Measurements from ENCODE around the gene MAP3K9. TPM values are rescaled to one million over a fixed set of nuclear protein-coding genes. Genes with fewer than 3 reads are reported as not detected.

The MAP3K9 gene
- total and polyA plus RNA-seq, 10 of the 15 experiments (the other 5 are each of a cell fraction or from before 2014, with no cell fraction given), result 0.48 to 7.9 (median 2.9) TPM

DNA sequence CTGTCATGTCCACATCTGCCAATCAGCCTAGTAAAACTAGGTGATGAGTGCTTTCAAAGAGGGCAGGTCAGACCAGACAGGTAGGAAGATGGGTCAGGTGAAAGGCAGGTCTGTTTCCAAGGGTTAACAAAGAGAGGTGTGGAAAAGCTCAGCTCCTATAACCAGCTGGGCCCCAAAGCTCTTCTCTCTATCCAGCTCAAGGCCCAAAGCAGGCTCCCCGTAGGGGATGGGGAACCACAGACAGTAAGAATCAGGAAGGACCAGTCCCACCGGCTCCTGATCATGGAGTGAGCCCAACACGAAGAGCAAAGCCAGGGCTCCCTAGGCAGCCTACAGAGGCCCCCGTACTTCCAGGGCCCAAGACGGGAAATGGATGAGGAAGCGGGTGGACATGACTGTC is 84.4 kb downstream of the MAP3K9 start:
- in situ Hi-C loops (cut with MboI), result no loop called here
- BruUV-seq (replicated peaks), result no TSS peak
- H3K4me3 ChIP-seq, result no peak overlapping the region
- H3K9ac ChIP-seq (ENCODE audit: control insufficient read depth, insufficient read depth, low read length), result no peak overlapping the region
- H3K79me2 ChIP-seq (ENCODE audit: control insufficient read depth, insufficient read depth, low read length), result no peaks in the 10 kb centered on the region
- H3K9me3 ChIP-seq (replicated peaks; ENCODE audit: control insufficient read depth, insufficient read depth, low read length), result no peaks in the 10 kb centered on the region
- no peak for FAIRE-seq
- no peak overlapping the region for H3K4me2 ChIP-seq (ENCODE audit: control insufficient read depth, insufficient read depth)
- H3K36me3 ChIP-seq (ENCODE audit: control insufficient read depth in 2 of 2, insufficient read depth in 2 of 2, low read length in 1 of 2), result peaks cover 0 to 3% of the 10 kb centered on the region in 2 experiments; a peak in 1 of 4 replicates
- ChIA-PET CTCF (no interaction called here), RAD21 (ENCODE audit: unreplicated experiment) (no interaction called here), POLR2A (no interaction called here), SMC1A (ENCODE audit: uncharacterized antibody, unreplicated experiment) (no interaction called here)
- ATAC-seq, result no peak
- TF ChIP-seq RFX5 (IDR thresholded peaks at IDR 0.05; ENCODE audit: low read depth, low read length) (no peak), STAT1 (conservative IDR thresholded peaks at IDR 0.05) (no peak), RUNX3 (IDR thresholded peaks at IDR 0.05; ENCODE audit: low read length) (no peak), PAX5 (IDR thresholded peaks at IDR 0.05; ENCODE audit: borderline replicate concordance, low read depth, low read length) (no peak)
- TF ChIP-seq, protein P1, sequence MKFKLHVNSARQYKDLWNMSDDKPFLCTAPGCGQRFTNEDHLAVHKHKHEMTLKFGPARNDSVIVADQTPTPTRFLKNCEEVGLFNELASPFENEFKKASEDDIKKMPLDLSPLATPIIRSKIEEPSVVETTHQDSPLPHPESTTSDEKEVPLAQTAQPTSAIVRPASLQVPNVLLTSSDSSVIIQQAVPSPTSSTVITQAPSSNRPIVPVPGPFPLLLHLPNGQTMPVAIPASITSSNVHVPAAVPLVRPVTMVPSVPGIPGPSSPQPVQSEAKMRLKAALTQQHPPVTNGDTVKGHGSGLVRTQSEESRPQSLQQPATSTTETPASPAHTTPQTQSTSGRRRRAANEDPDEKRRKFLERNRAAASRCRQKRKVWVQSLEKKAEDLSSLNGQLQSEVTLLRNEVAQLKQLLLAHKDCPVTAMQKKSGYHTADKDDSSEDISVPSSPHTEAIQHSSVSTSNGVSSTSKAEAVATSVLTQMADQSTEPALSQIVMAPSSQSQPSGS (IDR thresholded peaks at IDR 0.05; ENCODE audit: low read length), result no peak
- TF ChIP-seq, protein P2, sequence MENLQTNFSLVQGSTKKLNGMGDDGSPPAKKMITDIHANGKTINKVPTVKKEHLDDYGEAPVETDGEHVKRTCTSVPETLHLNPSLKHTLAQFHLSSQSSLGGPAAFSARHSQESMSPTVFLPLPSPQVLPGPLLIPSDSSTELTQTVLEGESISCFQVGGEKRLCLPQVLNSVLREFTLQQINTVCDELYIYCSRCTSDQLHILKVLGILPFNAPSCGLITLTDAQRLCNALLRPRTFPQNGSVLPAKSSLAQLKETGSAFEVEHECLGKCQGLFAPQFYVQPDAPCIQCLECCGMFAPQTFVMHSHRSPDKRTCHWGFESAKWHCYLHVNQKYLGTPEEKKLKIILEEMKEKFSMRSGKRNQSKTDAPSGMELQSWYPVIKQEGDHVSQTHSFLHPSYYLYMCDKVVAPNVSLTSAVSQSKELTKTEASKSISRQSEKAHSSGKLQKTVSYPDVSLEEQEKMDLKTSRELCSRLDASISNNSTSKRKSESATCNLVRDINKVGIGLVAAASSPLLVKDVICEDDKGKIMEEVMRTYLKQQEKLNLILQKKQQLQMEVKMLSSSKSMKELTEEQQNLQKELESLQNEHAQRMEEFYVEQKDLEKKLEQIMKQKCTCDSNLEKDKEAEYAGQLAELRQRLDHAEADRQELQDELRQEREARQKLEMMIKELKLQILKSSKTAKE (IDR thresholded peaks at IDR 0.05; ENCODE audit: low read depth, poor library complexity, severe bottlenecking), result no peak
- intact Hi-C loops (cut with micrococcal nuclease; ENCODE audit: unreplicated experiment), result no loop called here
- WGBS (ENCODE audit: insufficient coverage, insufficient replicate concordance, low lambda C conversion rate, missing lambda C conversion rate), result 95% methylated on average over 6 of the region's 6 CpGs
- no peaks in the 10 kb centered on the region for H4K20me1 ChIP-seq (ENCODE audit: control insufficient read depth, insufficient read depth)
- DNase-seq (ENCODE audit: low read depth, low spot score), result no peak
- H3K27ac ChIP-seq (ENCODE audit: control insufficient read depth, insufficient read depth), result no peak overlapping the region
- no peaks in the 10 kb centered on the region for H3K4me1 ChIP-seq (ENCODE audit: control insufficient read depth, insufficient read depth, low read length)
- H3K27me3 ChIP-seq (replicated peaks in 1 of 2; ENCODE audit: control insufficient read depth in 2 of 2, insufficient read depth in 2 of 2, low read length in 1 of 2), result no peaks in the 10 kb centered on the region
- no peak overlapping the region for H2AFZ ChIP-seq (ENCODE audit: control insufficient read depth, low read depth, low read length)
